IMR-90 (cell line): ENCODE measurements around the gene C13orf46. TPM values are rescaled to one million over a fixed set of nuclear protein-coding genes. Genes with fewer than 3 reads are reported as not detected.

ENCODE experiments used
- ATAC-seq: fragments of 200-7000 bp; cut with Tn5 transposase; 2 replicates; pipeline ENCODE4 v1.9.1; 2020; ENCODE audit warnings: low read depth, mild to moderate bottlenecking, moderate library complexity
- BruUV-seq: library from RNA; stranded (reverse); fragments of 400-500 nt; replicated peaks from 2 replicates; lab custom pipeline; 2021; lab: Mats Ljungman, UMichigan
- CTCF ChIA-PET: fragments of 300-600 bp; formaldehyde crosslinking; extraction: SDS; loops from one replicate; lab custom pipeline; 2021; ENCODE audit warnings: antibody characterized with exemption; lab: Yijun Ruan, JAX
- POLR2A ChIA-PET: fragments of 300-600 bp; sonication (Branson Sonifier 250); formaldehyde crosslinking; loops from one replicate; lab custom pipeline; 2022; ENCODE audit warnings: antibody characterized with exemption; ENCODE audit not compliant: unreplicated experiment; lab: Charles Lee
- DNase-seq: peaks from one replicate; pipeline ENCODE4 v3.0.0; 2013
- H2AFZ ChIP-seq: replicated peaks from 2 replicates; pipeline ENCODE3; 2013; ENCODE audit warnings: low read length, mild to moderate bottlenecking; ENCODE audit not compliant: poor library complexity
- H2AK5ac ChIP-seq: 2 replicates; pipeline ENCODE4 v1.6.1; 2013; ENCODE audit warnings: low read depth, low read length, inconsistent platforms
- H2AK9ac ChIP-seq: replicated peaks from 2 replicates; pipeline ENCODE3; 2013; ENCODE audit warnings: mild to moderate bottlenecking, low read depth, low read length, moderate library complexity; ENCODE audit not compliant: poor library complexity
- H2BK120ac ChIP-seq: 2 replicates; pipeline ENCODE4 v1.6.1; 2013; ENCODE audit warnings: low read depth, low read length, inconsistent platforms
- H2BK15ac ChIP-seq: 3 replicates; pipeline ENCODE4 v1.6.1; 2013; ENCODE audit warnings: low read depth, low read length, inconsistent platforms
- H2BK20ac ChIP-seq: 2 replicates; pipeline ENCODE4 v1.6.1; 2013; ENCODE audit warnings: low read depth, mild to moderate bottlenecking, inconsistent platforms, low read length, moderate library complexity
- H2BK5ac ChIP-seq: 2 replicates; pipeline ENCODE4 v1.6.1; 2013; ENCODE audit warnings: mild to moderate bottlenecking, low read depth, low read length, inconsistent platforms; ENCODE audit not compliant: poor library complexity, severe bottlenecking
- H3K14ac ChIP-seq: replicated peaks from 2 replicates; pipeline ENCODE4 v1.6.1; 2013; ENCODE audit warnings: low read depth, low read length, inconsistent platforms
- H3K18ac ChIP-seq: 2 replicates; pipeline ENCODE4 v1.6.1; 2013; ENCODE audit warnings: low read depth, low read length, control low read depth
- H3K23ac ChIP-seq: 2 replicates; pipeline ENCODE4 v1.6.1; 2013; ENCODE audit warnings: low read depth, low read length, inconsistent platforms
- H3K27ac ChIP-seq: 2 replicates; pipeline ENCODE4 v1.5.1; 2013; ENCODE audit warnings: mild to moderate bottlenecking, control low read depth, low read length; ENCODE audit not compliant: insufficient read depth
- H3K27me3 ChIP-seq: 2 replicates; pipeline ENCODE4 v1.6.1; 2013; ENCODE audit warnings: low read length; ENCODE audit not compliant: control insufficient read depth, insufficient read depth
- H3K36me3 ChIP-seq: 2 replicates; pipeline ENCODE4 v1.6.1; 2013; ENCODE audit warnings: low read length, mixed read lengths; ENCODE audit not compliant: control insufficient read depth, insufficient read depth
- H3K4ac ChIP-seq: 2 replicates; pipeline ENCODE4 v1.6.1; 2013; ENCODE audit warnings: low read depth, low read length, inconsistent platforms
- H3K4me1 ChIP-seq: 2 replicates; pipeline ENCODE4 v1.6.1; 2013; ENCODE audit warnings: low read length, mixed read lengths; ENCODE audit not compliant: control insufficient read depth, insufficient read depth
- H3K4me2 ChIP-seq: 2 replicates; pipeline ENCODE4 v1.6.1; 2013; ENCODE audit warnings: low read depth, mild to moderate bottlenecking, control low read depth, low read length, moderate library complexity
- H3K4me3 ChIP-seq: 2 replicates; pipeline ENCODE4 v1.5.1; 2013; ENCODE audit warnings: low read depth, mild to moderate bottlenecking, control low read depth, low read length, moderate library complexity; ENCODE audit not compliant: insufficient read depth
- H3K56ac ChIP-seq: 2 replicates; pipeline ENCODE4 v1.6.1; 2013; ENCODE audit warnings: low read length, inconsistent platforms; ENCODE audit not compliant: insufficient read depth; ENCODE audit errors: extremely low read depth
- H3K79me1 ChIP-seq, 2 experiments: 2 replicates each; pipeline ENCODE4 v1.6.1; 2013; ENCODE audit warnings: low read length in 2 of 2, inconsistent platforms in 1 of 2, low read depth in 1 of 2
- H3K9ac ChIP-seq: 2 replicates; pipeline ENCODE4 v1.6.1; 2013; ENCODE audit warnings: low read depth, low read length, control low read depth
- H3K9me1 ChIP-seq: 2 replicates; pipeline ENCODE4 v1.6.1; 2013; ENCODE audit warnings: low read length, inconsistent platforms; ENCODE audit not compliant: insufficient read depth
- H3K9me3 ChIP-seq: 2 replicates; pipeline ENCODE4 v1.6.1; 2013; ENCODE audit warnings: low read length; ENCODE audit not compliant: control insufficient read depth, insufficient read depth
- H4K20me1 ChIP-seq: 2 replicates; pipeline ENCODE4 v1.6.1; 2013; ENCODE audit warnings: low read length, inconsistent platforms; ENCODE audit not compliant: insufficient read depth
- H4K5ac ChIP-seq: 2 replicates; pipeline ENCODE4 v1.6.1; 2013; ENCODE audit warnings: mild to moderate bottlenecking, low read depth, low read length, control low read depth
- H4K8ac ChIP-seq, 2 experiments: 2 replicates each; pipeline ENCODE4 v1.6.1; 2013; ENCODE audit warnings: low read depth in 2 of 2, low read length in 2 of 2, control low read depth in 1 of 2, inconsistent platforms in 1 of 2
- H4K91ac ChIP-seq: 2 replicates; pipeline ENCODE4 v1.6.1; 2013; ENCODE audit warnings: low read depth, low read length, inconsistent platforms; ENCODE audit not compliant: insufficient read depth
- BHLHE40 ChIP-seq: fragments of 150-350 bp; IDR thresholded peaks from 2 replicates; pipeline ENCODE4 v1.6.1; 2016; ENCODE audit warnings: mild to moderate bottlenecking, low read depth, low read length
- CEBPB ChIP-seq: IDR thresholded peaks from 2 replicates; pipeline ENCODE4 v1.6.1; 2012; ENCODE audit warnings: low read depth, low read length, improper control_type of control experiment
- CHD1 ChIP-seq: IDR thresholded peaks from 2 replicates; pipeline ENCODE4 v1.6.1; 2012; ENCODE audit warnings: low read depth, low read length, improper control_type of control experiment
- CTCF ChIP-seq: conservative IDR thresholded peaks from 2 replicates; pipeline ENCODE4 v1.5.1; 2012; ENCODE audit warnings: mild to moderate bottlenecking, low read depth, low read length, improper control_type of control experiment
- FOS ChIP-seq: fragments of 150-350 bp; IDR thresholded peaks from 2 replicates; pipeline ENCODE4 v1.6.1; 2016; ENCODE audit warnings: low read depth, low read length
- MAFK ChIP-seq: IDR thresholded peaks from 2 replicates; pipeline ENCODE4 v1.6.1; 2012; ENCODE audit warnings: low read depth, low read length, improper control_type of control experiment
- MAZ ChIP-seq: IDR thresholded peaks from 2 replicates; pipeline ENCODE4 v1.6.1; 2012; ENCODE audit warnings: low read depth, mild to moderate bottlenecking, low read length, improper control_type of control experiment, moderate library complexity, borderline replicate concordance
- MXI1 ChIP-seq: IDR thresholded peaks from 2 replicates; pipeline ENCODE4 v1.6.1; 2012; ENCODE audit warnings: low read depth, mild to moderate bottlenecking, low read length, moderate library complexity, borderline replicate concordance
- NFE2L2 ChIP-seq: fragments of 150-350 bp; IDR thresholded peaks from 2 replicates; pipeline ENCODE4 v1.6.1; 2016; ENCODE audit warnings: low read depth, mild to moderate bottlenecking, low read length
- POLR2A ChIP-seq: IDR thresholded peaks from 2 replicates; pipeline ENCODE4 v1.6.1; 2012; ENCODE audit warnings: mild to moderate bottlenecking, low read depth, low read length
- RCOR1 ChIP-seq: IDR thresholded peaks from 2 replicates; pipeline ENCODE4 v1.6.1; 2012; ENCODE audit warnings: mild to moderate bottlenecking, low read length, improper control_type of control experiment; ENCODE audit not compliant: insufficient replicate concordance
- RFX5 ChIP-seq: IDR thresholded peaks from 2 replicates; pipeline ENCODE4 v1.8.0; 2012; ENCODE audit warnings: low read depth, mild to moderate bottlenecking, low read length, moderate library complexity
- SMC3 ChIP-seq: fragments of 150-350 bp; IDR thresholded peaks from 2 replicates; pipeline ENCODE4 v1.6.1; 2016; ENCODE audit warnings: low read depth, mild to moderate bottlenecking, antibody characterized with exemption, low read length, moderate library complexity
- WGBS, 2 experiments: methylation state at CpG; one replicate each; pipeline versions ENCODE4 v1.1.5 to v1.1.7; 2013; ENCODE audit warnings: missing lambda C conversion rate in 2 of 2; ENCODE audit not compliant: insufficient read length in 1 of 2; ENCODE audit errors: extremely low coverage in 2 of 2; 5-methylcytosine and 5-hydroxymethylcytosine counted together
- dilution Hi-C: fragments of 300-500 bp; cut with HindIII; formaldehyde crosslinking; loops from one replicate; pipeline ENCODE4 v1.14.3; 2018; ENCODE audit warnings: low sequenced_read_pairs; ENCODE audit not compliant: unreplicated experiment
- in situ Hi-C: fragments of 300-500 bp; cut with MboI; formaldehyde crosslinking; loops from 3 replicates; pipeline ENCODE4 v1.14.3; 2019; ENCODE audit warnings: low sequenced_read_pairs, inconsistent platforms, mixed read lengths
- intact Hi-C: fragments of 100-400 bp; cut with micrococcal nuclease; formaldehyde crosslinking; loops from 2 replicates; pipeline ENCODE4 v1.10.0; 2022
- polyA plus RNA-seq, 3 experiments: library from polyadenylated mRNA; depleted of rRNA; stranded (reverse); fragments of >200 nt; gene quantifications; 2 replicates each; pipeline ENCODE4 v1.2.3, GENCODE V29; 2012; ENCODE audit warnings: low replicate concordance in 1 of 3
- total RNA-seq: library from RNA; depleted of rRNA; stranded (reverse); fragments of >200 nt; gene quantifications from 2 replicates; pipeline ENCODE4 v1.2.3, GENCODE V29; 2012
- TF ChIP-seq, protein P1 (sequence below): fragments of 150-350 bp; IDR thresholded peaks from 2 replicates; pipeline ENCODE4 v1.6.1; 2017; ENCODE audit warnings: mild to moderate bottlenecking, antibody characterized with exemption, low read length, low read depth
- TF ChIP-seq, protein P2 (sequence below): fragments of 150-350 bp; IDR thresholded peaks from 2 replicates; pipeline ENCODE4 v1.6.1; 2016; ENCODE audit warnings: low read depth, mild to moderate bottlenecking, low read length, moderate library complexity, borderline replicate concordance

The C13orf46 gene
- total and polyA plus RNA-seq, 2 of the 4 experiments (the other 2 are of a cell fraction) = under 0.01 to 2.1 TPM

DNA sequence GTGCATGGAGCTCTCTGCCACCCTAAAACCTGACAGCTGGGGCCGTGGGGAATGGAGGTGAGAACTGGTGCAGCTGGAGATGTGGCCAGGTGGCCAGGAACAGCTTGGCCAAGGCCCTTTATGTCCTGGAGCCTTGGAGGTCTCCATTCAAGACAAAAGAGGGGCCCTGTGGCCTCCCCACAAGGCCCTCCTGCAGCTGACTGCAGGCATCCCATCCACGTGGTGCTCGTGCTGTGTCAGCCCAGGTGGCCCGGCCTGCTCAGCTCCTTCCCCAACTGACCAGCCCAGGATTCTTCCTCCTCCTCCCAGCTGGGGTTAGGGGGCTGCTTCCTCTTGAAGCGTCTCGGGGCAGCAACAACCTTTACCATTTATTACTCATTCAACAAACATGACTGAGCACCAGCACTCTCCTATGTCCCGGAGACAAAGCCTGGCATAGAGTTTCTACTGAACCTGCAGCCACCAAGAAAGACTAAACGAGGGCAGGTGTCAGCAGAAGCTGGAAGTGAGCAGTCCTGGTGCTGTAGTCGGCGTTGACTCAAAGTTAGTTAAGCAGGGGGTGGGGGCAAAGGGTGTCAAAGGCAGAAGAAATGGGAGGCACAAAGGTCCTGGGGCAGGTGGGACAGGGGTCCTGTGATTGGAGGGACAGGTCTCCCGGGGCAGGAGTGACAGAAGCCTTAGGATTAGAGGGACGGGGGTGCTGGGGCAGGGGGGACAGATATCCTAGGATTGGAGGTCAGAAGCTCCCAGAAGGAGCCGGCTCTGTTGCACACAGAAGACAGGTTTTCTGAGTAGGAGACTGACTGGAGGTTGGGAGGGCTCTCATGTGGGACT is 23.3 kb upstream of the C13orf46 start:
- intact Hi-C loops (no loop called here), dilution Hi-C loops (no loop called here), in situ Hi-C loops (no loop called here)
- peaks cover 68% of the 10 kb centered on the region for H3K36me3 ChIP-seq
- no peak overlapping the region for H3K4ac ChIP-seq
- H4K91ac ChIP-seq = no peak overlapping the region
- H3K9ac ChIP-seq = no peak overlapping the region
- ATAC-seq (no peak), DNase-seq (no peak)
- H2BK20ac ChIP-seq = no peak overlapping the region
- H2BK120ac ChIP-seq = no peak overlapping the region
- no peak overlapping the region for H2BK15ac ChIP-seq
- H4K8ac ChIP-seq = 0 out of 4 replicates have a peak overlapping the region, but pooled peaks of 1 of the 2 experiments have one; percentile 35
- no peaks in the 10 kb centered on the region for H3K9me3 ChIP-seq
- H3K18ac ChIP-seq = no peak overlapping the region
- no peak overlapping the region for H4K5ac ChIP-seq
- H2AK5ac ChIP-seq = no peak overlapping the region
- H3K79me1 ChIP-seq = peaks cover 9 to 48% of the 10 kb centered on the region in 2 experiments
- ChIA-PET CTCF (no interaction called here), POLR2A (no interaction called here)
- H3K4me1 ChIP-seq = peaks cover 7% of the 10 kb centered on the region
- peaks cover 3% of the 10 kb centered on the region; the same call in 1 of the 2 replicates for H3K9me1 ChIP-seq
- H3K56ac ChIP-seq = no peak overlapping the region
- no peak overlapping the region for H2BK5ac ChIP-seq
- peak overlapping the region; percentile 30; the same call in 1 of the 2 replicates for H3K27ac ChIP-seq
- BruUV-seq = no TSS peak
- H3K23ac ChIP-seq = no peak overlapping the region
- no peak overlapping the region for H3K4me3 ChIP-seq
- H3K27me3 ChIP-seq = no peaks in the 10 kb centered on the region
- no peak overlapping the region for H3K4me2 ChIP-seq
- 93% methylated on average over 3 of the region's 13 CpGs; no CpG with 5 or more reads in 1 of the 2 experiments for WGBS, 2 experiments
- H2AK9ac ChIP-seq = no peak overlapping the region
- H3K14ac ChIP-seq = no peak overlapping the region
- H2AFZ ChIP-seq = no peak overlapping the region
- H4K20me1 ChIP-seq = peaks cover 14% of the 10 kb centered on the region
- TF ChIP-seq CHD1 (no peak), CTCF (no peak), MXI1 (no peak), POLR2A (no peak), MAFK (no peak), FOS (no peak), NFE2L2 (no peak), RFX5 (no peak), BHLHE40 (no peak), MAZ (no peak), SMC3 (no peak), RCOR1 (no peak), CEBPB (no peak)
- TF ChIP-seq, protein P1, sequence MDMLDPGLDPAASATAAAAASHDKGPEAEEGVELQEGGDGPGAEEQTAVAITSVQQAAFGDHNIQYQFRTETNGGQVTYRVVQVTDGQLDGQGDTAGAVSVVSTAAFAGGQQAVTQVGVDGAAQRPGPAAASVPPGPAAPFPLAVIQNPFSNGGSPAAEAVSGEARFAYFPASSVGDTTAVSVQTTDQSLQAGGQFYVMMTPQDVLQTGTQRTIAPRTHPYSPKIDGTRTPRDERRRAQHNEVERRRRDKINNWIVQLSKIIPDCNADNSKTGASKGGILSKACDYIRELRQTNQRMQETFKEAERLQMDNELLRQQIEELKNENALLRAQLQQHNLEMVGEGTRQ = no peak
- TF ChIP-seq, protein P2, sequence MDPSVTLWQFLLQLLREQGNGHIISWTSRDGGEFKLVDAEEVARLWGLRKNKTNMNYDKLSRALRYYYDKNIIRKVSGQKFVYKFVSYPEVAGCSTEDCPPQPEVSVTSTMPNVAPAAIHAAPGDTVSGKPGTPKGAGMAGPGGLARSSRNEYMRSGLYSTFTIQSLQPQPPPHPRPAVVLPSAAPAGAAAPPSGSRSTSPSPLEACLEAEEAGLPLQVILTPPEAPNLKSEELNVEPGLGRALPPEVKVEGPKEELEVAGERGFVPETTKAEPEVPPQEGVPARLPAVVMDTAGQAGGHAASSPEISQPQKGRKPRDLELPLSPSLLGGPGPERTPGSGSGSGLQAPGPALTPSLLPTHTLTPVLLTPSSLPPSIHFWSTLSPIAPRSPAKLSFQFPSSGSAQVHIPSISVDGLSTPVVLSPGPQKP = no peak
